ENCODE measurements around the gene TMEM209.
"Not testable (repeated sequence)": the region's sequence is repeated elsewhere in the genome, so short reads cannot be mapped to it uniquely, and the experiment has no call there.

DNA sequence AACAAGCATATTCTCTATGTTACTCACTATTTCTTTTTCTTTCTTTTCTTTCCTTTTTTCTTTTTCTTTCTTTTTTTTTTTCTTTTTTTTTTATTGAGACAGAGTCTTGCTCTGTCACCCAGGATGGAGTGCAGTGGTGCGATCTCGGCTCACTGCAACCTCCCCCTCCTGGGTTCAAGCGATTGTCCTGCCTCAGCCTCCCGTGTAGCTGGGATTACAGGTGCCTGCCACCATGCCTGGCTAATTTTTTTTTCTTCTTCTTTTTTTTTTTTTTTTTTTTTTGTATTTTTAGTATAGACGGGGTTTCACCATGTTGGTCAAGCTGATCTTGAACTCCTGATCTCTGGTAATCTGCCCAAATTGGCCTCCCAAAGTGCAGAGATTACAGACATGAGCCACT lies 59.1 kb downstream of the TMEM209 start:
- TF ChIP-seq, protein P1, sequence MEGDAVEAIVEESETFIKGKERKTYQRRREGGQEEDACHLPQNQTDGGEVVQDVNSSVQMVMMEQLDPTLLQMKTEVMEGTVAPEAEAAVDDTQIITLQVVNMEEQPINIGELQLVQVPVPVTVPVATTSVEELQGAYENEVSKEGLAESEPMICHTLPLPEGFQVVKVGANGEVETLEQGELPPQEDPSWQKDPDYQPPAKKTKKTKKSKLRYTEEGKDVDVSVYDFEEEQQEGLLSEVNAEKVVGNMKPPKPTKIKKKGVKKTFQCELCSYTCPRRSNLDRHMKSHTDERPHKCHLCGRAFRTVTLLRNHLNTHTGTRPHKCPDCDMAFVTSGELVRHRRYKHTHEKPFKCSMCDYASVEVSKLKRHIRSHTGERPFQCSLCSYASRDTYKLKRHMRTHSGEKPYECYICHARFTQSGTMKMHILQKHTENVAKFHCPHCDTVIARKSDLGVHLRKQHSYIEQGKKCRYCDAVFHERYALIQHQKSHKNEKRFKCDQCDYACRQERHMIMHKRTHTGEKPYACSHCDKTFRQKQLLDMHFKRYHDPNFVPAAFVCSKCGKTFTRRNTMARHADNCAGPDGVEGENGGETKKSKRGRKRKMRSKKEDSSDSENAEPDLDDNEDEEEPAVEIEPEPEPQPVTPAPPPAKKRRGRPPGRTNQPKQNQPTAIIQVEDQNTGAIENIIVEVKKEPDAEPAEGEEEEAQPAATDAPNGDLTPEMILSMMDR (IDR thresholded peaks at IDR 0.05), result not testable (repeated sequence)
- not testable (repeated sequence) for TF ChIP-seq POLR2A (IDR thresholded peaks at IDR 0.05)

Measured in right lobe of liver (tissue), 4 donors.